ENCODE measurements around the gene TM4SF1.

TM4SF1 gene

GRCh38 chr3:149377408-149378364, at the start of gene TM4SF1:
TSS of gene TM4SF1 (minus strand) at chr3:149377649. CDS start at chr3:149377547, 102 bp downstream.
- DNase-seq: peak; percentile 78

DNA sequence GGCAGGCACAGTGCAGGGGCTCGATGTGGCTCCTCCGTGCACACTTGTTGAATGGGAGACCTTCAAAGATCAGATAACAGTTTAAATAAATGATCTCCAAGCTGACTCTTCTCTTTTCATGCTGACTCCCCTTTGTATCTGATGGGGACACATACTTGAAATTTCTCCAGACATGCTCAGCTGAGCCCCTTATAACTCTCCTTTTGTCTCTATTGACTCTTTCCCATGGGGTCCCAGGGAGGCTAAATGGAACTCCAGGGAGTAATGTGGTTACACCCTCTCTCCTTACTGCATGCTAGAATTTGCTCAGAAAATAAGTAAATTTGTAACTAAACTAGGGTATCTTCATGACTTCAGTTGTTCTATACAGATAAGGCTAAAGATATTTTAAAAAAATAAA, 48.9 kb upstream of the TM4SF1 start:
- no peak for DNase-seq

DNA sequence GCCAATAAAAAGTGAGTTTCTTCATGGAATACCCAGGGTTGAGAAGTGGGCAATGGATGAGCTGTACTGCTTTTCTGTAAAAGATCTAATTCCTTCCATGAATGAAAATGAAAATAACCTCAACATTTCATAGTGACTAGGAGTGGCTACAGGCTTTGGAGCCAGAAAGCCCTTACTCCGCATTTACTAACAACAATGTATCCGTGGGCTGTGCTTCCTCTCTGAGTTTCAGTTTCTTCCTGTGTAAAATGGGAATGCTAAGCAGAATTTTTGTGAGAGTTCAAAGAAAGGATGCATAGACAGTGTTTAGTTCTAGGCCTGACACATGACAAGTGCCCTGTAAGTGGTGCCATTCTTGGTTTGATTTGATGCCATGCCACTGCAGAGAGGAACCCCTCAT, 47.5 kb upstream of the TM4SF1 start:
- DNase-seq: no peak

GRCh38 chr3:149421764-149422163, 44.3 kb upstream of the TM4SF1 start:
- no peak for DNase-seq

- DNase-seq: no peak
These were observed 42.4 kb upstream of the TM4SF1 start for GRCh38 chr3:149419816-149420215.

GRCh38 chr3:149417727-149418126, 40.3 kb upstream of the TM4SF1 start:
- no peak for DNase-seq

- DNase-seq: no peak
These were observed 39.7 kb upstream of the TM4SF1 start for GRCh38 chr3:149417174-149417573.

GRCh38 chr3:149415484-149415883, 38.0 kb upstream of the TM4SF1 start:
- no peak for DNase-seq

GRCh38 chr3:149414557-149415231, 37.2 kb upstream of the TM4SF1 start:
- no peak for DNase-seq

DNA sequence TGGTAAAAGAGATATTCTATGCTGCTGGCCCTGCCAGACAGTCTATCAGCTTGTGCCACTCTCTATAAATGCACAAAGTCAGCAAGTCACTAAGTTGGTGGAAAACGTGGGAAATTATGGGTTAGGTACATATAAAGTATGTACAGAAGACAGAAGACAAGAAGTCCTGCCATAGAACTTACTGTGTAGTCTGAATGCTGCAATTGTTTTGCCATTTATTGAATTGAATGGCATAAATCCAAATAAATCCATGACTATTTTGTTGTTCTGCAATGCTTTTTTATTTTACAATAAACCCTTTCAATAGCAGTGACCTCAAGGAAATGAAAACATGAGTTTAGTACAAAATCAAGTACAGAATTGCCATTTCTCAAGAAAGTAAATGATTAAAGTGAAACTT, 34.1 kb upstream of the TM4SF1 start:
- no peak for DNase-seq

DNA sequence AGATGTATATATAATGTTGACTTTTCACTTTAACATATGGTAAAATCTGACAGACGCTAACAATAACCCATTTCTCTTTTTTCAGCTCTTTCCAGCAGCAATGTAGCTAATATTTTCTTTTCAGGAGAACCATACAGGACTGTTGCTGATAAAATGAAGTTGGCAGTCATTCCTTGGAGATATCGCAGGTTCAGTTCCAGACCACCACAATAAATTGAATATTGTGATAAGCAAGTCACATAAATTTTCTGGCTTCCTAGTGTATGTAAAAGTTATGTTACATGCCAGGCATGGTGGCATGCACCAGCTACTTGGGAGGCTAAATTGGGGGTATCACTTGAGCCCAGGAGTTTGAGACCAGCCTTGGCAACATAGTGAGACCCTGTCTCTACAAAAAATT, 31.9 kb upstream of the TM4SF1 start:
- no peak for DNase-seq

DNA sequence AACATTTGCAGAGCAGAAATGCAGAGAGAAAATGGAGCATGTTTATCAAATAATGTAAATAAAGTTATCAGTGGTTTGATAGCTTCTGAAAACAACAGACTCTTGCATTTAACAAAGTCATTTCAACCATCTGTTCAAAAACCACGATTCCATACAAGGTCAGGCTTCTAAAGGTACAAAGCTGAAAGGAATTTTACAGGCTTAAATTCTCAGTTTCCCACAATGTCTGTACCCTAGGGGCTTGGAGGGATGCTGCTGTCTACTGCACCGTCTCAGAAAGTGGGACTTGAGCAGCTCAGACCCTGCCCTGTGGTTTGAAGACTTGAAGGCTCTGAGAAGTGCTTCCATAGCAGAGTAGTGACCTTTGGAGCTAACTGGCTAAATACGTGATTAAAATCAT, 30.4 kb upstream of the TM4SF1 start:
- no peak for DNase-seq

- DNase-seq: no peak
These were observed 28.8 kb upstream of the TM4SF1 start for GRCh38 chr3:149406244-149406752.

- no peak for DNase-seq
These were observed 26.0 kb upstream of the TM4SF1 start for GRCh38 chr3:149403443-149403842.

DNA sequence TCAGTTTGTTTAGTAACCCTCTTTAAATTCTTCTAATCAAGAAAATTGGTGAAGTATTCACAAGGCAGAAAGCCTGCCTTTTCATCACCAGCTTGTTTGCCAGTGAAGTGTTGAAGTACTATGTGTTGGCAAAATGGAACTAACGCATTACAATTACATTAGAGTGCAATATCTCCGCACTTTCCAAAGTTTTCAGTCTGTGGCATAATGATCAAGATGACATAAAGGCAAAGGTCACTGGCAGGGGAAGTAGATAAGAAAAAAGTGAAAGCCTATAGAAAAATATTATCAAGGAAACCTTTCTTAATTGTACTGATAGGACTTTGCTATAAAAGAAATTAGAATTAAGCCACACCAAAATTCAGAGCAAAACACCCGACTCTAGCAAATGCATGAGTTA, 25.0 kb upstream of the TM4SF1 start:
- no peak for DNase-seq

DNA sequence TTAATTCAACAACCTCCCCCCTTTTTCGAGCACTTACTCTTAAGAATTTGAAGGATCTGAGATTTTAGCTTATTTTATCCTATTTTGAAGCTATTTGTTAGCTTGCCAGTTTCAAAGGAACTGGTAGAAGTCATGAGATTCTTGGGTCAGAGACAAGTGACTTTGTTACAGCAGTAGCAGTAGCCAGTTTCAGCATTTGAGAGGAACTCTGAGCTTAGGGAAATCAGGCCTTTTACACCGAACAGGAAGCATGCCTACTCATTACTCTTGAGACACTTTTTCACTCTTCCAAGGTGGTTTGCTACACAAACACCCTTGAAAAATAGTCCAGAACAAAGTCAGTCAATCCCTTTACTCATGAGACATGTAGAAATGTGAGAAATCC, 24.5 kb upstream of the TM4SF1 start:
- DNase-seq: no peak

- peak; percentile 46 for DNase-seq
These were observed 23.9 kb upstream of the TM4SF1 start for GRCh38 chr3:149401212-149401925.

GRCh38 chr3:149400645-149401044, 23.2 kb upstream of the TM4SF1 start:
- DNase-seq: no peak

DNA sequence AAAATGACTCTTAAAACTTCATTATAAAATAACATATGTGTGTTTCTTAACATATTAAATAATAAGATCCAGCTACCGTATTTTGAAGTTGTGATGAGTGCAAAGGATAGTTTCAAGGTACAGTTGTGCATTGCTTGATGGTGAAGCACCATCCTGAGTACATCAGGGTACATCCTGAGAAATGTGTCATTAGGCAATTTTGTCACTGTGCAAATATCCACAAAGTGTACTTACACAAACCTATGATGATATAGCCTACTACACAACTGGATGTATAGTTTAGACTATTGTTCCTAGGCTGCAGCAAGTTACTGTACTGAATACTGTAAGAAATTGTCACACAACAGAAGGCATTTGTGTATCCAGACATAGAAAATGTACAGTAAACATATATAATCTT, 20.8 kb upstream of the TM4SF1 start:
- DNase-seq: no peak

DNA sequence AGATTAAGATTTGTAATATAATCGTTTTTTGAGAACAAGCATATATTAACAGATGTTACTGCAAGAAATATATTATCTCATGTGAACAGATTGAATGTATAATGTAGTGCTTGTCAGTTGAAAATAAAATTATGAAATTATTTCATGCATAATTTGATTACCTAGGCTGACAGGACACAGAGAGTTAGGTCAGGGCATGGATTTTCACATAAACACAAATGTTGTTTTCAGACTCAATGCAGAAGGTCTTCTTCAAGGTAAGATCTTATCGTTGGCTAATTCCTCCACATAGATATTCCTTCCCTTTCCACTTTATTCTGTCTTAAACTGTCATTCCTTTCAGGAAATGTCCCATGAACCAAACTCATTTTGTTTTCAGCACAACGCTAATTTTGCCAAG, 20.1 kb upstream of the TM4SF1 start:
- DNase-seq: no peak

DNA sequence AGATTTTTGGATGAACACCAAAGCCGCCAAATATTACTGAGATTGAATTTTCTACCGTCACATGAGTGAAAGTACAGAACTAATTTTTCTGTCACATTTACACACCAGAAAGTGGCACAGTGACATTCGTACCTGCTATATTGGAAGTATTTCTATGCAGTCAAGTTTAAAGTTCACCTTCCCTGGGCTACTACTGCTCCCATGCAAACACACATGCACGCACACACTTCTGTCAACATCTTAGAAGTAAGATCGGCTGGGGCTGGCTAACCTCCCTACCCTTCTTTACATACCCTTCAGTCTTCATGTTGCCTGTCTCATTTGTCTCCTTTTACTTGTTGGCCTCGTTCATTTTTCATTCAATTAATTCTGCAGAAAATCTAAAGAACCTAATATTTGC, 19.0 kb upstream of the TM4SF1 start:
- DNase-seq: no peak

GRCh38 chr3:149395107-149396089, 17.9 kb upstream of the TM4SF1 start:
- DNase-seq: peak; percentile 60
